ENCODE data around the gene SDS. TPM values are rescaled to one million over a fixed set of nuclear protein-coding genes. Genes with fewer than 3 reads are reported as not detected.

The SDS gene
- total RNA-seq (2021): 0.13 TPM in 1 of 2 replicates, not detected in the other
- long read RNA-seq: 0 reads

DNA sequence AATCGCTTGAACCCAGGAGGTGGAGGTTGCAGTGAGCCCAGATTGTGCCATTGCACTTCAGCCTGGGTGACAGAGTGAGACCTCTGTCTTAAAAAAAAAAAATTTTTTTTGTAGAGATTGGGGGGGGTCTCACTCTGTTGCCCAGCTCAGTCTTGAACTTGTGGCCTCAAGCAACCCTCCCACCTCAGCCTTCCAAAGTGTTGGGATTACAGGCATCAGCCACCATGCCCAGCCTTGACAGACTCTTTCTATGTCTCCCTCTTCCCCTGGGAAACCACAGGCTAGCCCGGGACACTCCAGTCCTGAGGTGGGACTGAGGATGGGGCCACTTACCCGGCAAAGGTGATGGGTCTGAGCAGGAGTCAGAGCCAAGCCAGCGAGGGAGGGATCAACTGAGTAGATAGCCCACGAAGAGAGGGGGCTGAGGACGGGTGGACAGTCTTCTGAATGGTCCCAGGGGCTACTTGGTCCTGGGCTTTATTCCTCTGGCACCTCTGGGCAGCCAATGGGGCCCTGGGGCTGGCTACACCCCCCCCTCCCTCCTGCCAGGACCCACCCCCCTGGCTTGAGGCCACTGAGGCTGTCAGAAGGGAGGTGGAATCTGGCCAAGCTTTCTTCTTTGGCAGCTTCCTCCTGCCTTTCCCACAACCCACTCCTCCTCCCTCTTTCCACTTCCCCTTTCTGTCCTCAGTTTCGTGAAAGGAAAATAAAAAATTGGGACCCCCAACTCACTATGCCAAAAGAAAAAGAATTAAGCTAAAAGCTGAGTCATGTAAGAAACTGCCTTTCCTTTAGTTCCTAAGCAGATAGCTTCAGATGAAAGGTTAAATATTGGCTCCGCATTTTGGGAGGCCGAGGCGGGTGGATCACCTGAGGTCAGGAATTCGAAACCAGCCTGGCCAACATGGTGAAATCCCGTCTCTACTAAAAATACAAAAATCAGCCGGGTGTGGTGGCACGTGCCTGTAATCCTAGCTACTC lies at the start of gene SDS:
SDS (minus strand) TSS at position 453 of the 981 bp plus-strand sequence. CDS start 4,179 bp downstream, outside the sequence.
- no peak within 1 kb of the TSS for H2AFZ ChIP-seq (ENCODE audit: low read length)

More for the DNA sequence above, at the start of gene SDS:
- Histone ChIP-seq H2BK5ac (ENCODE audit: insufficient read length, low read length) (no peak within 1 kb of the TSS), H3K4me1 (ENCODE audit: insufficient read depth, low read length) (no peaks in the 10 kb centered on the region), H3K18ac (ENCODE audit: insufficient read length, low read depth, low read length) (no peak within 1 kb of the TSS), H3K27me3 (ENCODE audit: insufficient read depth, low read length) (no peaks in the 10 kb centered on the region), H3K27ac (ENCODE audit: insufficient read length, low read depth, low read length) (no peak within 1 kb of the TSS), H3K4me2 (ENCODE audit: insufficient read depth, insufficient read length, low read length) (no peak within 1 kb of the TSS), H3K23me2 (ENCODE audit: insufficient read length, low read depth, low read length, poor library complexity, severe bottlenecking) (no peaks in the 10 kb centered on the region), H3K9ac (ENCODE audit: extremely low read depth, insufficient read length, low read length) (no peak within 1 kb of the TSS), H3K14ac (ENCODE audit: insufficient read depth, low read length) (no peak within 1 kb of the TSS; the same call in 1 of the 2 replicates), H2BK15ac (ENCODE audit: low read depth, low read length) (no peak within 1 kb of the TSS), H4K91ac (ENCODE audit: insufficient read length, low read depth, low read length) (no peak within 1 kb of the TSS), H4K5ac (ENCODE audit: insufficient read length, low read depth, low read length) (no peak within 1 kb of the TSS), H2BK120ac (ENCODE audit: low read depth, low read length, poor library complexity, severe bottlenecking) (no peak within 1 kb of the TSS), H3K9me3 (ENCODE audit: control insufficient read depth, low read depth, low read length) (no peaks in the 10 kb centered on the region), H2BK20ac (ENCODE audit: low read depth, low read length, poor library complexity, severe bottlenecking) (no peak within 1 kb of the TSS), H2AK5ac (ENCODE audit: insufficient read length, low read length) (no peak within 1 kb of the TSS), H3K56ac (ENCODE audit: insufficient read length, low read depth, low read length) (no peak within 1 kb of the TSS), H3K23ac (ENCODE audit: insufficient read length, low read depth, low read length) (no peak within 1 kb of the TSS), H4K20me1 (ENCODE audit: control insufficient read depth, insufficient read depth, insufficient read length) (no peaks in the 10 kb centered on the region), H2BK12ac (ENCODE audit: insufficient read length, low read depth, low read length) (no peak within 1 kb of the TSS), H3T11ph (ENCODE audit: low read length) (no peak within 1 kb of the TSS), H3K4ac (ENCODE audit: low read depth, low read length) (no peak within 1 kb of the TSS), H3K79me2 (ENCODE audit: insufficient read depth, low read length) (no peaks in the 10 kb centered on the region), H4K8ac (replicated peaks; ENCODE audit: insufficient read length, low read depth, low read length) (no peak within 1 kb of the TSS), H3K79me1 (ENCODE audit: insufficient read depth, low read depth, low read length, poor library complexity, severe bottlenecking) (no peaks in the 10 kb centered on the region)
- no peak for DNase-seq
- Mint-ChIP-seq H3K4me3 (no peak within 1 kb of the TSS; a peak in 1 of 5 replicates), H3K9me3 (no peaks in the 10 kb centered on the region; a peak in 1 of 5 replicates), H3K4me1 (peaks cover 20 to 41% of the 10 kb centered on the region in 2 experiments), H3K27me3 (ENCODE audit: low read depth) (peaks cover 2% of the 10 kb centered on the region), H3K27ac (peak within 1 kb of the TSS in 1 of 3 experiments; percentile 66; a peak in 1 of 7 replicates), H3K36me3 (ENCODE audit: insufficient read depth in 1 of 3, low read depth in 3 of 3) (no peaks in the 10 kb centered on the region)
- no CpG with 5 or more reads among the region's 14 CpGs for WGBS (ENCODE audit: extremely low coverage, insufficient read length, low lambda C conversion rate)
- TF ChIP-seq CTCF (conservative IDR thresholded peaks at IDR 0.05): no peak
